T-helper 17 cell (primary cell): ENCODE results near the gene SREBF1. TPM values are rescaled to one million over a fixed set of nuclear protein-coding genes. Genes with fewer than 3 reads are reported as not detected.

Source experiments
- ATAC-seq: fragments of 150-1000 bp; cut with Tn5 transposase; 2 replicates; pipeline ENCODE4 v1.10.0; 2021; ENCODE audit warnings: mild to moderate bottlenecking, moderate library complexity
- DNase-seq, 3 donors: peaks; one replicate each; pipeline versions ENCODE4 v3.0.0 to v3.0.0-alpha.2; 2020 to 2021
- H3K9me3 ChIP-seq: one replicate; pipeline ENCODE4 v1.7.0; 2013; ENCODE audit warnings: low read length, mild to moderate bottlenecking; ENCODE audit not compliant: control insufficient read depth, poor library complexity, severe bottlenecking
- H3K27ac Mint-ChIP-seq: one replicate; pipeline ENCODE4 v1.8.0; 2022; ENCODE audit warnings: mild to moderate bottlenecking, moderate library complexity, mixed read lengths
- H3K27me3 Mint-ChIP-seq: one replicate; pipeline ENCODE4 v1.8.0; 2022; ENCODE audit warnings: mixed read lengths
- H3K36me3 Mint-ChIP-seq: one replicate; pipeline ENCODE4 v1.8.0; 2022; ENCODE audit warnings: low read depth, mixed read lengths
- H3K4me1 Mint-ChIP-seq: one replicate; pipeline ENCODE4 v1.8.0; 2022; ENCODE audit warnings: mild to moderate bottlenecking, mixed read lengths
- H3K4me3 Mint-ChIP-seq: one replicate; pipeline ENCODE4 v1.8.0; 2022; ENCODE audit warnings: mild to moderate bottlenecking, moderate library complexity, mixed read lengths
- total RNA-seq, 4 donors: library from RNA in 2 of 4; stranded (reverse) in 2 of 4; gene quantifications; one replicate each; pipeline ENCODE4 v1.2.3 and lab custom pipeline; 2022 to 2026

SREBF1 gene
- total RNA-seq, 2 donors from 2014 or later: 198 to 241 TPM

- DNase-seq (no peak), ATAC-seq (no peak)
- Mint-ChIP-seq H3K4me3 (peak overlapping the region; percentile 25), H3K27me3 (no peaks in the 10 kb centered on the region), H3K27ac (peak overlapping the region; percentile 89), H3K36me3 (peaks cover 4% of the 10 kb centered on the region), H3K4me1 (peaks cover 40% of the 10 kb centered on the region)
- no peaks in the 10 kb centered on the region for H3K9me3 ChIP-seq
These were observed 16.2 kb downstream of the SREBF1 start for GRCh38 chr17:17820463-17821158.

DNA sequence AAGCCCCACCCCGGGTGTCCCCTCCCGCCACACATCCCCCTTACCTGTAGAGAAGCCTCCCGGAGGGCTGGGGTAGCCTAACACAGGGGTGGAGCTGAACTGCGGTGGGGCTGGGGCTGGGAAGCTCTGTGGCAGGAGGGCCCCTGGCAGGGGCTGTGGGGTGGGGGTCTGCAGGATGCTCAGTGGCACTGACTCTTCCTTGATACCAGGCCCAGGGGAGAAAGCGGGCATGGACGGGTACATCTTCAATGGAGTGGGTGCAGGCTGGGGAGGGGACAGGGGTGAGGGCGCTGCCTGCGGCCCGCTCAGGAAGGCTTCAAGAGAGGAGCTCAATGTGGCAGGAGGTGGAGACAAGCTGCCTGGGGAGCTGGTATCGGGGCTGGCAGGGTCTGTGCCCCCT lies 16.7 kb downstream of the SREBF1 start:
- Mint-ChIP-seq H3K36me3 (peaks cover 4% of the 10 kb centered on the region), H3K4me3 (peak overlapping the region; percentile 60), H3K27me3 (no peaks in the 10 kb centered on the region), H3K27ac (peak overlapping the region; percentile 89), H3K4me1 (peaks cover 39% of the 10 kb centered on the region)
- ATAC-seq (no peak), DNase-seq (no peak)
- no peaks in the 10 kb centered on the region for H3K9me3 ChIP-seq

- no peaks in the 10 kb centered on the region for H3K9me3 ChIP-seq
- H3K4me1 Mint-ChIP-seq: peaks cover 34% of the 10 kb centered on the region
- ATAC-seq: peak; percentile 37
- peak in 2 of 3 donors; percentile 42 to 51 for DNase-seq
- peaks cover 4% of the 10 kb centered on the region for H3K36me3 Mint-ChIP-seq
- H3K4me3 Mint-ChIP-seq: peak overlapping the region; percentile 60
- no peaks in the 10 kb centered on the region for H3K27me3 Mint-ChIP-seq
- H3K27ac Mint-ChIP-seq: peak overlapping the region; percentile 89
These were observed 17.2 kb downstream of the SREBF1 start for GRCh38 chr17:17819561-17819995.

DNA sequence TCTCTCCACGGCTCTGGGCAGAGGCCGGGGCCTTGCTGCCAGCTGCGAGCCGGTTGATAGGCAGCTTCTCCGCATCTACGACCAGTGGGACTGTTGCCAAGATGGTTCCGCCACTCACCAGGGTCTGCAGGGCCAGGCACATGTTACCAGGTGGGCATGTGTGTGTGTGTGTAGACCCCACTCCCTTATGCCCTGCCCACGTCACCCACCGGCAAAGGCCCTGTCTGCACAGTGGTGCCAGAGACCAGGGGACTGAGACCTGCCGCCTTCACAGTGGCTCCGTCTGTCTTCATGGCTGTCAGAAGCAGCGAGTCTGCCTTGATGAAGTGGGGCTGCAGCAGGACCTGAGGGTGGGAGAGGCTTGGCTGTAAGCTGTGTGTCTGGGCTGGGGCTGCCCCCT lies 17.7 kb downstream of the SREBF1 start:
- no peaks in the 10 kb centered on the region for H3K27me3 Mint-ChIP-seq
- H3K4me1 Mint-ChIP-seq: peaks cover 30% of the 10 kb centered on the region
- peak overlapping the region; percentile 15 for H3K4me3 Mint-ChIP-seq
- no peaks in the 10 kb centered on the region for H3K9me3 ChIP-seq
- peak overlapping the region; percentile 89 for H3K27ac Mint-ChIP-seq
- no peak for ATAC-seq
- H3K36me3 Mint-ChIP-seq: peaks cover 4% of the 10 kb centered on the region
- DNase-seq: no peak

DNA sequence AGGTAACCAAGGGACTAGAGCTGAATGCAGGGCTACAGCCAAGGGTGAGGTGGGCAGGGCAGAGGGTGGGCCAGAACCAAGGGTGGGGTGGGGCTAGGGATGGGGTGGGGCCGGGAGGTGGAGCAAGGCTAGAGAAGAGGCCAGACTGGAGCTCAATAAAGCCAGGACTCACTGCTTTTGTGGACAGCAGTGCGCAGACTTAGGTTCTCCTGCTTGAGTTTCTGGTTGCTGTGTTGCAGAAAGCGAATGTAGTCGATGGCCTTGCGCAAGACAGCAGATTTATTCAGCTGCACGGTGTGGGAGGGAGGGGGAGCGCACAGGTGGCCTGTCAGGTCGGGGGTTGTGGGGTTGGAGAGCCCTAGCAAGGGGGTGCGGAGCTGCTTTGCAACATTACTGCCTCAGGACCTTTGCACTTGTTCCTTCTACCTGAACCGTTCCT lies 18.7 kb downstream of the SREBF1 start:
- H3K36me3 Mint-ChIP-seq: peaks cover 4% of the 10 kb centered on the region
- H3K27ac Mint-ChIP-seq: peak overlapping the region; percentile 61
- H3K27me3 Mint-ChIP-seq: no peaks in the 10 kb centered on the region
- H3K9me3 ChIP-seq: no peaks in the 10 kb centered on the region
- H3K4me1 Mint-ChIP-seq: peaks cover 26% of the 10 kb centered on the region
- H3K4me3 Mint-ChIP-seq: peak overlapping the region; percentile 77
- DNase-seq: no peak
- ATAC-seq: no peak

GRCh38 chr17:17817552-17817947 lies 19.2 kb downstream of the SREBF1 start:
- H3K36me3 Mint-ChIP-seq: peaks cover 4% of the 10 kb centered on the region
- ATAC-seq (no peak), DNase-seq (no peak)
- no peaks in the 10 kb centered on the region for H3K9me3 ChIP-seq
- H3K4me1 Mint-ChIP-seq: peaks cover 21% of the 10 kb centered on the region
- peak overlapping the region; percentile 61 for H3K27ac Mint-ChIP-seq
- H3K27me3 Mint-ChIP-seq: no peaks in the 10 kb centered on the region
- H3K4me3 Mint-ChIP-seq: no peak overlapping the region

DNA sequence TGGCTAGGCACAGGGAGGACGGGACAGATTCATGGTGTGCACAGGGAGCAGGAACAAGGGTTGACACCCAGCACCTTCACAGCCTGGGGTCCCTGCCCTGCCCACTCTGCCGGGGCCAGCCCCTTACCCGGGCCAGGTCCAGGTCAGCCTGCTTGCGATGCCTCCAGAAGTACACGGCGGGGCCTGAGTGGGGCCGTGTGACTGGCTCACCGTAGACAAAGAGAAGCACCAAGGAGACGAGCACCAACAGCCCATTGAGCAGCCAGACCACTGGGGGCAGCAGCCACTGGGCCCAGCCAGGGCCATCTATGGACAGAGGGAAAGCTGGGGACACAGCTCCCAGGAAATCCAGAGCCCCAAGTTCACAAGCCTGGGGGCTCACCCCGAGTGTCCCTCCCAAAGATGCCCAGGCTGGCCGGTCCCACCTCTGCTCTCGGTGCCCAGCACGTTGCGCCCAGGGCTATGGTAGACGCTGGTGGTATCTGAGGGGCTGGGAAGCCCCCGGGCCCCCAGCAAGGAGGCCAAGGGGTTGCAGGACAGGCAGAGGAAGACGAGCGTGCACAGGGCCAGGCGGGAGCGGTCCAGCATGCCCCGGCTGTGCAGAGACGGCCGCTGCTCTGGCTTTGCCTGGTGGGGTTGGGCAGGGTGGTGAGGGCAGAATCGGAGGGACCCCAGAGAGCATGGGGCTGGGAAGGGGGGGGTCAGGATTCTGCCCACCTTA lies 19.8 kb downstream of the SREBF1 start:
- ATAC-seq: no peak
- H3K27ac Mint-ChIP-seq: peak overlapping the region; percentile 61

GRCh38 chr17:17816240-17816814 lies 20.5 kb downstream of the SREBF1 start:
- Mint-ChIP-seq H3K4me1 (peaks cover 20% of the 10 kb centered on the region), H3K27me3 (no peaks in the 10 kb centered on the region), H3K4me3 (peak overlapping the region; percentile 56), H3K27ac (no peak overlapping the region), H3K36me3 (peaks cover 4% of the 10 kb centered on the region)
- H3K9me3 ChIP-seq: no peaks in the 10 kb centered on the region
- DNase-seq: no peak
- no peak for ATAC-seq

More for the DNA sequence above, 19.8 kb downstream of the SREBF1 start:
- H3K4me1 Mint-ChIP-seq: peaks cover 19% of the 10 kb centered on the region
- peaks cover 4% of the 10 kb centered on the region for H3K36me3 Mint-ChIP-seq
- no peaks in the 10 kb centered on the region for H3K9me3 ChIP-seq
- no peak overlapping the region for H3K4me3 Mint-ChIP-seq
- no peak for DNase-seq
- no peaks in the 10 kb centered on the region for H3K27me3 Mint-ChIP-seq

GRCh38 chr17:17815436-17816200 lies 21.2 kb downstream of the SREBF1 start:
- no peak for DNase-seq
- no peaks in the 10 kb centered on the region for H3K27me3 Mint-ChIP-seq
- H3K27ac Mint-ChIP-seq: peak overlapping the region; percentile 8
- H3K4me3 Mint-ChIP-seq: no peak overlapping the region
- no peaks in the 10 kb centered on the region for H3K9me3 ChIP-seq
- H3K4me1 Mint-ChIP-seq: peaks cover 17% of the 10 kb centered on the region
- H3K36me3 Mint-ChIP-seq: peaks cover 4% of the 10 kb centered on the region
- ATAC-seq: no peak

DNA sequence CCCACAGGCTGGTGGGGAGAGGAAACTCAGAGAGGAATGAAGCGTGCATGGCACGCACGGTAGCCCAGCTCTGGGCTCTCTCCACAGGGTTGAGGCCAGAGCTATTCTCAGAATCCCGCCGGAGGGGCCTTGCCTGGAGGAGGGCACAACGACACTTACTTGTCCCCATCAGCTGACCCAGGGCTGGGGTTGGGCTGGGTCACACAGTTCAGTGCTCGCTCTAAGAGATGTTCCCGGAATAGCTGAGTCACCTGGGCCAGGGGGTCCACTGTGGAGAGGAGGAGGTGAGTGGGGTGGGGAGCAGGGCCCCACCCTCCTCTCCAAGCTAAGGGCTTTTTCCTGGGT lies 21.8 kb downstream of the SREBF1 start:
- H3K27me3 Mint-ChIP-seq: no peaks in the 10 kb centered on the region
- H3K9me3 ChIP-seq: no peaks in the 10 kb centered on the region
- H3K36me3 Mint-ChIP-seq: peaks cover 4% of the 10 kb centered on the region
- H3K4me1 Mint-ChIP-seq: peaks cover 13% of the 10 kb centered on the region
- ATAC-seq (no peak), DNase-seq (no peak)
- no peak overlapping the region for H3K27ac Mint-ChIP-seq
- peak overlapping the region; percentile 25 for H3K4me3 Mint-ChIP-seq

GRCh38 chr17:17814162-17815061 lies 22.4 kb downstream of the SREBF1 start:
- no peak for DNase-seq
- Mint-ChIP-seq H3K36me3 (peaks cover 4% of the 10 kb centered on the region), H3K27ac (no peak overlapping the region), H3K27me3 (no peaks in the 10 kb centered on the region), H3K4me3 (peak overlapping the region; percentile 25), H3K4me1 (peaks cover 7% of the 10 kb centered on the region)
- no peak for ATAC-seq
- H3K9me3 ChIP-seq: no peaks in the 10 kb centered on the region

DNA sequence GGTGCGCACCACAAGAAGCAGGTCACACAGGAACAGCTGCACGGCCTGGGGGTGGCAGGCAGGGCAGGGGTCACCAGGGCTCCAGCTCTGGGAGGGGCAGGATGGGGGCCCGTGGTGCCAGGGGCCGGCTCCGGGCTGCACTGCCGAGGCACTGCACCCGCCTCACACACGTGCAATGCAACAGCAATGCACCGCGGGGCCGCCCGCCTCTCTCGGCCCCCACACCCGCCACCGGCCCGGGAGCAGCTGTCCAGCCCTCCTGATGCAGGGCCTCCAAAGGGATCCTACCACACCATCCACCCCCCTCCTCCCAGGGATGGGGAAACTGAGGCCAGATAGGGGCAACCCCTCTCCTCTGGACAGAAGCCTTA lies 23.1 kb downstream of the SREBF1 start:
- peaks cover 3% of the 10 kb centered on the region for H3K36me3 Mint-ChIP-seq
- DNase-seq (no peak), ATAC-seq (no peak)
- H3K9me3 ChIP-seq: no peaks in the 10 kb centered on the region
- H3K27me3 Mint-ChIP-seq: no peaks in the 10 kb centered on the region
- H3K27ac Mint-ChIP-seq: no peak overlapping the region
- peaks cover 4% of the 10 kb centered on the region for H3K4me1 Mint-ChIP-seq
- no peak overlapping the region for H3K4me3 Mint-ChIP-seq
